Cortex of kidney (tissue), 1 donor: ENCODE measurements around the gene ARL5A.

Source experiments
- DNase-seq: peaks from one replicate; lab custom pipeline; 2025; lab: John Stamatoyannopoulos, UW

The ARL5A gene

DNA sequence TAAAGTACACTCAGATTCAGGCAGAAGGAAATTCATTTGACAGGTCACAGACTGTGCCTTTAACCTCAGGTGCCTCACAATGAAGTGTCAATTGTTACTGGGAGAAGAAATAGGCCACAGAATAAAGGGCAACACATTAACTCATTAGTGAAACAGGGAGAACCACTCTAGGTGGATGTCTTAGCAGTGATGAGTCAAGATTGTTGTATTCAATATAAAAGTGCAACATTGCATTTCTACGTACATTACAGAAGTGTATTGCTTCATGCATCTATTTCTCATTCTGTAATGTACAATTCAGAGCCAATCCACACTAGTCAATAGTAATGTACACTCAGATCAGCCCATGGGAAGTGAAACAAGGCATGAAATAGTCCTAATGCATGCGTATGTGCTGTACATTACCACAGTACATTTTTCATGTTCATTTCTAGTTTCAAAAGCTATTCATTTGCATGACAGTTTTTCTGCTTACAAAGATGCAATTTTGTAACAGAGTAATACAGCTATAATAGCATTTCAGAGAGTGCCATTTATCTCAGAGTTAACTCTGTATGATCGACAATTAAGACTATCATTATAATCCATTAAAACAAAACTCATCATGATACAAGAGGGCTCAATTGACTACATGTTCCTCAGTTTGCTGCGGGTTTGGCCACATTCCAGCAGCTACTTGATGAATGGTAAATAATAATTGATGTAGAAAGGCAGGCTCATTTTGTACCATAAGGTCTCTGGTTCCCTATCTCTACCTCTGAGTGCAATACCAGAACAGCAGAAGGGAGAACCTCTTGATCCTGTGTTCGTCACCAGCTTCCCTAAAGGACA is 12.2 kb upstream of the ARL5A start:
- DNase-seq, result no peak

- DNase-seq, result no peak
Measured at GRCh38 chr2:151837926-151838325, 9.7 kb upstream of the ARL5A start.

DNA sequence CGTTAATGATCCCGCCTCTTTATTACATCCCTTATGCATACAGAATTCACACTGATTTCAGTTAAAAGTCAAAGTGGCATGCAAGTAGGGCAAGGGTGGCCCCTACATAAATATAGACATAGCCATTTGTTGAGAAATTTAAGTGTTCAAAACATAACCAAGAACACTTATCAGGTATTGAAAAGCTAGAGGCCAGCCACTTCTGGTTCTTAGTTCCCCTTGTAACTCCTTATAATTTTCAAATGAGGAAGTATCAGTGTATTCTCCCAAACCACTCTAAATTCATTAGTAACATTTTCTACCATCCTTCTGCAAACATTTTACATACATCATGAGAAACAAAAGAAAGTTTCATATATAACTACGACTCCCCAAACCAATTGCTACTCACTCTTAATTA is 5.8 kb upstream of the ARL5A start:
- DNase-seq, result no peak

GRCh38 chr2:151830961-151831360 is 2.7 kb upstream of the ARL5A start:
- no peak for DNase-seq

DNA sequence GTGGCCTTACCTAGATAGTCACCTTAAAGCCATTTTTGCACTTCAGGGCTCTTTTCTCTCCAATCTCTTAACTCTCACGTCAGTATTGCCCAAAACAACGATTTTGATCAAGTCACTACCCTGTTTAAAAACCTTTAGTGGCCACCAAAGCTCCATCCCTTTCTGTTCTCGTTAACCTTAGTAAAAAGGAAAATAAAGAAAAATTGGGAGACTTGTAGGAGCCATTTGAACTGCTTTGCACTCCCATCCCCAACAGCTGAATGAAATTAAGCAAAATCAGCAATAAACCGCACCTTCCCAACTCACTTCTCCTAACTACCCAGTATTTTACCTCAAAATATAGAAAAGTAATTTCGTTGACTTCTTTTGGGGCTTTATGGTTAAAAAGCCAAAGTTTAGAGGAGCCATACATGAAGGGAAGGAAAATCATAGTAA is 686 bp upstream of the ARL5A start:
- no peak for DNase-seq

GRCh38 chr2:151827564-151828142 is 568 bp downstream of the ARL5A start:
- DNase-seq, result no peak

- no peak for DNase-seq
Measured at GRCh38 chr2:151826737-151827157, 1.5 kb downstream of the ARL5A start.

GRCh38 chr2:151824886-151825285 is 3.3 kb downstream of the ARL5A start:
- DNase-seq, result no peak

GRCh38 chr2:151823651-151824050 is 4.6 kb downstream of the ARL5A start:
- no peak for DNase-seq

- DNase-seq, result no peak
Measured at GRCh38 chr2:151819920-151820319, 8.3 kb downstream of the ARL5A start.

DNA sequence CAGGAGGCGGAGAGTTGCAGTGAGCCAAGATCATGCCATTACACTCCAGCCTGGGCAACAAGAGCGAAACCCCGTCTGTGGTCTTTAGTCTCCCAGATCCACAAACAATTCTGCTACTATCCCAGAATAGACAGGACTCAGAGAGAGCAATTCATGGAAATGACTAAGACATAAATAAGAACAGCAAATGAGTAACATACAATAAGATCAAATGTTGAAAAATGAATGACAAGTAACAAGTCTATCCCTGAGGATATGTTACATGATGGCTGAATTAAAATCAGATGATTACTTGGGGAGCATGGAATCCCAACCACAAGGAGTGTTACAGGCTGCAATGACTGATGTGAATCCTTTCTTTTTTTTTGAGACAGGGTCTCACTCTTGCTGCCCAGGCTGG is 10.3 kb downstream of the ARL5A start:
- no peak for DNase-seq

DNA sequence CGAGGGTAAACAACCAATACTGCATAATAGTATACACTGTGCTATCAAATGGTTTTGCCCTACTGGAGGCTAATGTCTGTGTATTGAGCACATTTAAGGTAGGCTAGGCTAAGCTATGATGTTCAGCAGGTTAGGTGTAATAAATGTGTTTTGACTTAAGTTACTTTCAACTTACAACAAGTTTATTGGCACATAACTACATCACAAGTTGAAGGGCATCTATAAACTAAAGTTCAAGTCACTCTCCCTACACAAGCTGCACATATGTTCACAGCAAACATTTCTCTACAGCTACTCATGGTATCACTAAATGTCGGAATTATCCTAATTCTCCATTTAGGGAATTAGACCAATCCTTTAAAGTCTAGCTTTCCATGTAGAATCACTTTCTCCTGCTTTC is 11.4 kb downstream of the ARL5A start:
- DNase-seq, result no peak

DNA sequence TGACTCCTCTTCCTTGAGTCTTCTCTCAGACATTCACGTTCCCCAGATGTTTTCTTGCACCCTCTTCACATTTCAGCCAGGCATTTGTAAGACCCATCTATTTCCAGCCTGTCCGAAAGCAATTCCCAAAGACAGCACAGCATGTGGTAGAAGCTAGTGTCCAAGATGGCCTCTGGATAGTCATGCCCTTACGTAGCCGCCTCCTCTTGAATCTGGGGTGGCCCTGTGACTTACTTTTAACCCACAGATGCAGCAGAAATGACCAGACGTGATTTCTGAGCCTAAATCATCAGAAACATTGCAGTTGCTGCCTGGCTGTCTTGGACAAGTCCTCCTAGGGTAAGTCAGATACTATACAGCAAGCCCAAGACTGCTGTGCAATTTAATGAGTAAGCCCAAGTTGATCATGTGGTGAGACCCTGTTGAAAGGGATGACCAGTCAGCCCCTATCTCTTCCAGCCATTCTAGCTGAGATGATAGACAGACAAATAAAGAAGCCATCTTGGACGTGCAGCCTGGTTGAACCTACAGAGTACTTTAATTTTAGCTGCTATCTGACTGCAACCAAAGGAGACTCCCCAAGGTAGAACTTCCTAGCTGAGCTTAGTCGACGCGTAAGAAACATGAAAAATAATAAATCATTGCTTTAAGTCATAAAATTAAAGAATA is 12.3 kb downstream of the ARL5A start:
- DNase-seq, result no peak

DNA sequence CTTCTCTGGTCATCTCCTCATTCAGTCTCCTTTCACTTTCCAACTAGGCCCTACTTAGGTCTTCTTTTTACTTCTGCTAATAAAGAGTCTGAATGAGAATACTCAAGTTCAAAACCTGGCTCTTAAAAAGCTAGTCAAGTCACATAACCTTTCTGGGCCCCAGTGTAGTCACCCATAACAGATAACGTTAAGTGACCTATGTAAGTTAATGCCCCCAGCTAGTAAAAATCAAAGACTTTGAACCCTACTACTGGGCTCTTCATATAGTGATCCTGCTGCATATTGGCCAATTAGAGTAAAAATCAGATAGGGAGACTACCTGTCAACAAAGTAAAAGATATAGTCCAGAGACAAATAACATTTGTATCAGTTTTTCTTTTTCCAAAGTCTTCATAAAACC is 17.7 kb downstream of the ARL5A start:
- no peak for DNase-seq

GRCh38 chr2:151809073-151809383 is 19.2 kb downstream of the ARL5A start:
- DNase-seq, result no peak

DNA sequence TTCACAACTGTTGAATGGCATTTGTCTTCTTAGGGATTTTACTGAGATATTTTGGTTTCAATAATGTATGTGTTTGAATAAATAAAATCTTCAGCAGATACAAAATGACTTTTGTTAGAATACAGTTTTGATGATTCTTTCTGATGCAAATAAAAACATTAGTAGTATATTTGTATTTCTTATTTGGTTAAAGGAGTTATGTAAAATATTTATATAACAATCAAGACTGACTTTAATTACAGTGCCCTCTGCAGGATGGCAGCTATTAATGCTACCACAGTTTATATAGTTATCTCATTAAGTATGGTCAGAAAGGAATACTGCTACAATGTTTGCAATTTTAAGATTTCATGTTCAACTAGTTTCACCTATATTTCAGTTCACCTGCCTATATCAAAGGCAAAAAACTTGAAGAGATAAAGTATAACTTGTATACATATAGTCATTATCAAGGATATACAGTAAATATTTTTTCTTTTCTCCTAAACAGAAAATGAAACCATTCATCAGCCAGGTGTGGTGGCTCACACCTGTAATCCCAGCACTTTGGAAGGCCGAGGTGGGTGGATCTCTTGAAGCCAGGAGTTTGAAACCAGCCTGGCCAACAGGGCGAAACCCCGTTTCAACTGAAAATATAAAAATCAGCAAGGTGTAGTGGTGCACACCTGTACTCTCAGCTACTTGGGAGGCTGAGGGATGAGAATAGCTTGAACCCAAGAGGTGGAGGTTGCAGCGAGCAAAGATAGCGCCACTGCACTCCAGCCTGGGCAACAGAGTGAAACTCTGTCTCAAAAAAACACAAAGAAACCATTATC is 19.8 kb downstream of the ARL5A start:
- DNase-seq, result no peak

DNA sequence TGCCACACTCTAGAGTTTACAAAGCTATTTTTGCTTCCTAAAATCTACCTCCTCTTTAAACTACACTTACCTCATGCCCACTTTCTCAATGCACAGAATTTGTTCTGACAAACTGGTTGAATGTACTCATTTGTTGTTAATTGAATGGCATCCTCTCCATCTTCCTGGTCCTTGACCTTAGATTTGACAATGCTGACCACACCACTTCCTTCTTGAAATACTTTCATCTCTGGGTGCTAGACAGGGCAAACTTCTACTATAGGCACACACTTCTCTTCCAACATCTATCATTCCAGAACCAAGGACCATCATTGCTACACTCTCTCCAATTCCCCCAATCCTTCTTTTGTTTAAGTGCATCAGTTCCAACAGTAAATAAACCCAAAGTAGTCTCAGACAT is 22.3 kb downstream of the ARL5A start:
- no peak for DNase-seq

DNA sequence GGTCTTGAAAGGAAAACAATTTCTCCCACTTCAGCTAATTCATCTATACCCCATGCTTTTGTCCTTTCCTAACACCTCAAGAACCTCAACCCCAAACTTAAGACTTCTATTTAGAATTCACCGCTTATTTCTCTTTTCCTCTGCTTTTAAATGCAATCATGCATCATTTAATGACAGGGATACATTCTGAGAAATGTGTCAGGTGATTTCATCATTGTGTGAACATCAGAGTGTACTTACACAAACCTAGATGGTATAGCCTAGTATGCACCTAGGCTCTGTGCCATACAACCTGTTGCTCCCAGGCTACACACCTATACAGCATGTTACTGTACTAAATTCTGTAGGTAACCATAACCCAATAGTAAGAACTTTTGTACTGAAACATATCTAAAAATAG is 22.9 kb downstream of the ARL5A start:
- DNase-seq, result no peak

- DNase-seq, result no peak
Measured at GRCh38 chr2:151803811-151804210, 24.4 kb downstream of the ARL5A start.

- no peak for DNase-seq
Measured at GRCh38 chr2:151802315-151802714, 25.9 kb downstream of the ARL5A start.

DNA sequence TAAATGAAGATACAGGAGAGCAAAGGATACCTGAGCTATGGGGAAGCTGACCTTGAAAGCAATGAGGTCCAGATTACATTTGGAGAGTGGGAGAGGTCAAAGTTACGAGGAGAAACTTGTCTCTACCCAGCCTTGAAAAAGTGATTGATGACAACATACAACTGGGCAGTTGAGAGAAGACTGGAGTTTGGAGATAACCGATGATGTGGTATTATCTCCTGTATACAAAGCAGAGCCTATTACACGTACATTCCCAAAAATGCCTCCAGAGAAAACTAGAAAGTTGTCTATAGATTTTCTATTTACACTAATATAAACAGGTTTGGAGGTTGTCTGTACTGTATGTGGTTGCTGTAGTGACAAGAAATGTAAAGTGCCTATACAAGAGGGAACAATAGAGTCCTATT is 28.3 kb downstream of the ARL5A start:
- DNase-seq, result no peak

GRCh38 chr2:151796774-151797173 is 31.4 kb downstream of the ARL5A start:
- no peak for DNase-seq
